Measurements from ENCODE around the gene METTL26. TPM values are rescaled to one million over a fixed set of nuclear protein-coding genes. Genes with fewer than 3 reads are reported as not detected.
A peak's percentile ranks its signal among the peaks of the same experiment; 100 is the strongest.

Gene METTL26
- total and polyA plus RNA-seq, 10 of the 15 experiments (the other 5 are each of a cell fraction or from before 2014, with no cell fraction given), result 5.4 to 163 (median 79.3) TPM

DNA sequence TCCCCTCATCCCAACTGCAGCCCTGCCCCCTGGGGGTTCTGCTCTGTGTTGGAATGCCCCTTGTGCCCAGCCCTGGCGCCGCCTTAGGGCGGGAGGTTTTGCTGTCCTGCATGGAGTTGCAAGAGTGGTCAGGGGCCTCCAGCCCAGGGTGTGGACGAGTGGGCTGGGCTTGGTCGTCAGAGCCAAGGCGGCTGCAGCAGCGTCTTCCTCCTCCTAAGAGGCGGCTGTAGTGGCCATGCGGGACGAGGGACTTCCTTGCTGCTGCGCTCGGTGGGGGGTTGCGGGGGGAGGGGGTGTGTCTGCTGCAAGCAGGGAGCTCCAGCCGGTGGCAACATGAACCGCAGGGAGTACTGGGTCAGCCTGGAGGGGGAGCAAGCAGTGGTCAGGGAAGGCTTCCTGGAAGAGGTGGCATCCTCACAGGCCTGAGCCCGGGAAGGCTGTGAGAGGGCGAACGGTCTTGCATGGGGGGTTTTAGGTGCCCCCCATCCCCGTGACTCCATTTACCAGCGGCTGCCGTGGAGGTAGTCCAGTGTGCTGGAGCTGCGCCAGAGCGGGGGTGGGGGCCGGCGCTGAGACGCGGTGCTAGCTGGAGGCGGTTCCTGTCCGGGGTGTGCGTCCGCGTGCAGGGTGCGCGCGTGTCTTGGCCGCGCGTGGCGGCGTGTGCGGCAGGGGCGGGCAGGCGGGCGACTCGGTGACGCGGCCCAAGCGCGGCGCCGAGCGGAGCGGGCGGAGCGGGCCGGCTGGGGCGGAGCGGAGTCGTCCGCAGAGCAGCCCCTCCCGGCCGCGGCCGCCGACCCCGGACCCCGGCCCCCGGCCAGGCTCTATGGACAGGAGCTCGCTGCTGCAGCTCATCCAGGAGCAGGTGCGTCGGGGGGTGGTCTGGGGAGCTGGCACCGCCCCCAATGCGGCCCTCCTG, 39.1 kb upstream of the METTL26 start, which contains the start of gene RHBDL1 (continued):
- TF ChIP-seq, protein P1, sequence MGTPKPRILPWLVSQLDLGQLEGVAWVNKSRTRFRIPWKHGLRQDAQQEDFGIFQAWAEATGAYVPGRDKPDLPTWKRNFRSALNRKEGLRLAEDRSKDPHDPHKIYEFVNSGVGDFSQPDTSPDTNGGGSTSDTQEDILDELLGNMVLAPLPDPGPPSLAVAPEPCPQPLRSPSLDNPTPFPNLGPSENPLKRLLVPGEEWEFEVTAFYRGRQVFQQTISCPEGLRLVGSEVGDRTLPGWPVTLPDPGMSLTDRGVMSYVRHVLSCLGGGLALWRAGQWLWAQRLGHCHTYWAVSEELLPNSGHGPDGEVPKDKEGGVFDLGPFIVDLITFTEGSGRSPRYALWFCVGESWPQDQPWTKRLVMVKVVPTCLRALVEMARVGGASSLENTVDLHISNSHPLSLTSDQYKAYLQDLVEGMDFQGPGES (IDR thresholded peaks at IDR 0.05), result no peak
- no peak for TF ChIP-seq CBFB (IDR thresholded peaks at IDR 0.05; ENCODE audit: low read depth)
- no peak for TF ChIP-seq NRF1 (conservative IDR thresholded peaks at IDR 0.05; ENCODE audit: low read depth, low read length)
- peak; percentile 17; the same call in 1 of the 2 replicates for TF ChIP-seq POLR2AphosphoS5 (IDR thresholded peaks at IDR 0.05; ENCODE audit: low read length)
- TF ChIP-seq, protein P2, sequence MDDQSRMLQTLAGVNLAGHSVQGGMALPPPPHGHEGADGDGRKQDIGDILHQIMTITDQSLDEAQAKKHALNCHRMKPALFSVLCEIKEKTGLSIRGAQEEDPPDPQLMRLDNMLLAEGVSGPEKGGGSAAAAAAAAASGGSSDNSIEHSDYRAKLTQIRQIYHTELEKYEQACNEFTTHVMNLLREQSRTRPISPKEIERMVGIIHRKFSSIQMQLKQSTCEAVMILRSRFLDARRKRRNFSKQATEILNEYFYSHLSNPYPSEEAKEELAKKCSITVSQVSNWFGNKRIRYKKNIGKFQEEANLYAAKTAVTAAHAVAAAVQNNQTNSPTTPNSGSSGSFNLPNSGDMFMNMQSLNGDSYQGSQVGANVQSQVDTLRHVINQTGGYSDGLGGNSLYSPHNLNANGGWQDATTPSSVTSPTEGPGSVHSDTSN (IDR thresholded peaks at IDR 0.05; ENCODE audit: insufficient replicate concordance, low read depth, low read length), result no peak
- TF ChIP-seq CBX5 (IDR thresholded peaks at IDR 0.05; ENCODE audit: low read depth), result no peak
- no peak for TF ChIP-seq IKZF2 (IDR thresholded peaks at IDR 0.05)
- no peak for TF ChIP-seq NR2C2 (IDR thresholded peaks at IDR 0.05; ENCODE audit: borderline replicate concordance, control insufficient read depth, insufficient read length, low read depth)
- TF ChIP-seq SUZ12 (IDR thresholded peaks at IDR 0.05; ENCODE audit: unreplicated experiment), result no peak
- TF ChIP-seq NR2C1 (IDR thresholded peaks at IDR 0.05), result no peak
- no peak for TF ChIP-seq TARDBP (IDR thresholded peaks at IDR 0.05; ENCODE audit: borderline replicate concordance)
- no peak for TF ChIP-seq BMI1 (IDR thresholded peaks at IDR 0.05; ENCODE audit: borderline replicate concordance)
- no peak for TF ChIP-seq RELA (IDR thresholded peaks at IDR 0.05; ENCODE audit: borderline replicate concordance, partially characterized antibody)
- TF ChIP-seq, protein P3, sequence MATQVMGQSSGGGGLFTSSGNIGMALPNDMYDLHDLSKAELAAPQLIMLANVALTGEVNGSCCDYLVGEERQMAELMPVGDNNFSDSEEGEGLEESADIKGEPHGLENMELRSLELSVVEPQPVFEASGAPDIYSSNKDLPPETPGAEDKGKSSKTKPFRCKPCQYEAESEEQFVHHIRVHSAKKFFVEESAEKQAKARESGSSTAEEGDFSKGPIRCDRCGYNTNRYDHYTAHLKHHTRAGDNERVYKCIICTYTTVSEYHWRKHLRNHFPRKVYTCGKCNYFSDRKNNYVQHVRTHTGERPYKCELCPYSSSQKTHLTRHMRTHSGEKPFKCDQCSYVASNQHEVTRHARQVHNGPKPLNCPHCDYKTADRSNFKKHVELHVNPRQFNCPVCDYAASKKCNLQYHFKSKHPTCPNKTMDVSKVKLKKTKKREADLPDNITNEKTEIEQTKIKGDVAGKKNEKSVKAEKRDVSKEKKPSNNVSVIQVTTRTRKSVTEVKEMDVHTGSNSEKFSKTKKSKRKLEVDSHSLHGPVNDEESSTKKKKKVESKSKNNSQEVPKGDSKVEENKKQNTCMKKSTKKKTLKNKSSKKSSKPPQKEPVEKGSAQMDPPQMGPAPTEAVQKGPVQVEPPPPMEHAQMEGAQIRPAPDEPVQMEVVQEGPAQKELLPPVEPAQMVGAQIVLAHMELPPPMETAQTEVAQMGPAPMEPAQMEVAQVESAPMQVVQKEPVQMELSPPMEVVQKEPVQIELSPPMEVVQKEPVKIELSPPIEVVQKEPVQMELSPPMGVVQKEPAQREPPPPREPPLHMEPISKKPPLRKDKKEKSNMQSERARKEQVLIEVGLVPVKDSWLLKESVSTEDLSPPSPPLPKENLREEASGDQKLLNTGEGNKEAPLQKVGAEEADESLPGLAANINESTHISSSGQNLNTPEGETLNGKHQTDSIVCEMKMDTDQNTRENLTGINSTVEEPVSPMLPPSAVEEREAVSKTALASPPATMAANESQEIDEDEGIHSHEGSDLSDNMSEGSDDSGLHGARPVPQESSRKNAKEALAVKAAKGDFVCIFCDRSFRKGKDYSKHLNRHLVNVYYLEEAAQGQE (IDR thresholded peaks at IDR 0.05; ENCODE audit: low read depth, low read length), result no peak
- TF ChIP-seq, protein P4, sequence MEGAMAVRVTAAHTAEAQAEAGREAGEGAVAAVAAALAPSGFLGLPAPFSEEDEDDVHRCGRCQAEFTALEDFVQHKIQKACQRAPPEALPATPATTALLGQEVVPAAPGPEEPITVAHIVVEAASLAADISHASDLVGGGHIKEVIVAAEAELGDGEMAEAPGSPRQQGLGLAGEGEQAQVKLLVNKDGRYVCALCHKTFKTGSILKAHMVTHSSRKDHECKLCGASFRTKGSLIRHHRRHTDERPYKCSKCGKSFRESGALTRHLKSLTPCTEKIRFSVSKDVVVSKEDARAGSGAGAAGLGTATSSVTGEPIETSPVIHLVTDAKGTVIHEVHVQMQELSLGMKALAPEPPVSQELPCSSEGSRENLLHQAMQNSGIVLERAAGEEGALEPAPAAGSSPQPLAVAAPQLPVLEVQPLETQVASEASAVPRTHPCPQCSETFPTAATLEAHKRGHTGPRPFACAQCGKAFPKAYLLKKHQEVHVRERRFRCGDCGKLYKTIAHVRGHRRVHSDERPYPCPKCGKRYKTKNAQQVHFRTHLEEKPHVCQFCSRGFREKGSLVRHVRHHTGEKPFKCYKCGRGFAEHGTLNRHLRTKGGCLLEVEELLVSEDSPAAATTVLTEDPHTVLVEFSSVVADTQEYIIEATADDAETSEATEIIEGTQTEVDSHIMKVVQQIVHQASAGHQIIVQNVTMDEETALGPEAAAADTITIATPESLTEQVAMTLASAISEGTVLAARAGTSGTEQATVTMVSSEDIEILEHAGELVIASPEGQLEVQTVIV (IDR thresholded peaks at IDR 0.05; ENCODE audit: borderline replicate concordance, partially characterized antibody), result no peak
- TF ChIP-seq, protein P5, sequence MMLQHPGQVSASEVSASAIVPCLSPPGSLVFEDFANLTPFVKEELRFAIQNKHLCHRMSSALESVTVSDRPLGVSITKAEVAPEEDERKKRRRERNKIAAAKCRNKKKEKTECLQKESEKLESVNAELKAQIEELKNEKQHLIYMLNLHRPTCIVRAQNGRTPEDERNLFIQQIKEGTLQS (IDR thresholded peaks at IDR 0.05; ENCODE audit: borderline replicate concordance, extremely low read depth, low read depth, low read length), result no peak
- TF ChIP-seq EGR1 (IDR thresholded peaks at IDR 0.05; ENCODE audit: borderline replicate concordance in 1 of 2, low read depth in 2 of 2, low read length in 2 of 2), result 0 out of 3 replicates have a peak, but pooled peaks of 1 of the 2 experiments have one; percentile 7
- TF ChIP-seq ZNF274 (IDR thresholded peaks at IDR 0.05; ENCODE audit: insufficient read depth, insufficient read length), result no peak
- TF ChIP-seq HDAC2 (IDR thresholded peaks at IDR 0.05), result no peak
- TF ChIP-seq YY1 (IDR thresholded peaks at IDR 0.05; ENCODE audit: low read depth, low read length), result no peak
- TF ChIP-seq RAD21 (IDR thresholded peaks at IDR 0.05; ENCODE audit: insufficient read depth, low read depth, low read length), result no peak

All from GM12878 (cell line).